Measurements from ENCODE around the gene PALLD.

Gene PALLD

DNA sequence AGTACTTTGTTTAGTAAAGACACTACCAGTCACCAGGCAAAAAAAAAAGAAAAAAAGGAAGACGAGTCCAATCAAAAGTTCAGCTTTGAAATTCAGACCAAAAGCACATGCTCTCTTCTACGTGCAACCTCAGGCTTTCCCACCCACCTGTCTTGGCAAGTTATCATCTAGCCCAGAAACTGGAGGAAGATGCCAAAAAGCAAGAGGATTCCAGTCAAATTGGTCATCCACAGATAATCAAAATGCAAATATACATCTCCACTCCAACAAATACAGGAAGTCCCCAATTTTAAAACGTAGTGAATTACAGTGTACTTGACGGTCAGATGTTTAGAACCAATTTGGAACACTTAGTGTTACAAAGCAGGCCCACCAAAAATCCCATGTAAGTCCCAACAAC lies 96.5 kb downstream of the PALLD start:
- no peak for DNase-seq (ENCODE audit: low spot score)

DNA sequence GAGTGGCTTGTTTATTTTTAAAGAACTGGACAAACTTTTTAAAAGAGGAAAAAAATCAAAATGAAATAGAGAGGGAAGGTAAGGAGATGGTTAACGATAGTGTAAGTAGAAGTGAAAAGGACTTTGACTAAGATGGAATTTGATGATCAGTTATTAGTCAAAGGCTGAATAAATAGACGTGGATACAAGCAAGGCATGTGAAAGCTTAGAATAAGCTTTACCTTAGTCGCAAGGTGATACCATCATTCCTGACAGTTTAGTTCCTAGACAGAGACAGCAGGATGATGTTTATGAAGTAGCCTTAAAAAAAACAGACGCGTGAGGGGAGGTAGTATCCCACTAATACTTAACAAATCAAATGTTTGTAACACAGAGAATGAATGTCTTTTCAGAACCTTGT lies 97.3 kb downstream of the PALLD start:
- no peak for DNase-seq (ENCODE audit: low spot score)

DNA sequence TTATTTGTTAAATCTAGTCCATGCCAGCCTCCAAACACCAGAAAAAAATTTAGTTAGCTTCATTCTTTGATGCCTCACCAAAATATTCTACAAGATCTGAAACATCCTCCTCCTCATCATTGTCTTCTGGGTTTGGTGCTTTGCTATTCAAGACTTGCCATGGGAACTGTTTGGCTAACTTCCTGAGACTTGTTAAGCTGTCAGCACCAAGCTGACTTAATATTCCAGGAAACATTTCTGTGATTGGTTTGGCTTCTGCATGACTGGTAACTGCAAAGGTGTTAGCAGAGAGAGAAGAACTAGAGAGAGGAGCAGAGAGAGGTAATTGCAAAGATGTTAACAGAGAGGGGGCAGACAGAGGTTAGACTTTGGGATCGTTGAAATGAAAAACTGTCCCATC lies 101.3 kb downstream of the PALLD start:
- no peak for DNase-seq (ENCODE audit: low spot score)

DNA sequence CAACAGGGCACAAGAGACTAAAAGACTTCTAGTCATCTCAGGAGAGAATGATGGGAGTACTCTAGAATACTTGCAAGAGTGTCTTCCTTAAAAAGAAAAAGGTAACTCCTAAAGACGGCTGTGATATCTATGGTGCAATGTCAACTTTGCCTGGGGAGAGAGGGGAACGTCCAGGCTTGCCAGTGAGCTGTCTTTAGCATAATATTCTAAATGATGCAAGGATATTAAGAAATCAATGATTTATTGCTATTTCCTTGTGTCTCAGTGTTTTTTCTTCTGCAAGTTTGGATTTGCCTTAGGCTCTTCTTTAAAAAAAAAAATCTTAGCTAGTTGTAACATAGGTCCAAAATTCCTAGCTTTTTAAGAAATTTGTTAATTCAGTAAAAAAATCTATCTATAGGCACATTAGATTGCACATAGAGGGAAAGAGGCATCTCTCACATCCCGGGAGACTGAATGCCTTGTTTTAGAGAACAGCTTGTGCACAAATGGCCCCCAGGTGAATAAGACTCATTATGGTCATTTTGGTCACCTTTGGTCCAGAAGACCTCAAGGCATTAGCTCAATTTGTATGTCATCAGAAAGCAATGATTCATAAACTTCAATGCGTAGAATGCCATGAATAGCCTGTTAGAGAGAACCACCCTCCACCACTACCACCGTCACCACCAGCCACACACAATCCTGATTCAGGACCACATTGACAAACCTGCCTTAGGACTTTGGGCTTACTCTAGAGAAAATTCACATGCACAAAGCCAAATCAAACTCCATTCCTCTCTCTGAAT lies 104.1 kb downstream of the PALLD start:
- no peak for DNase-seq (ENCODE audit: low spot score)

DNA sequence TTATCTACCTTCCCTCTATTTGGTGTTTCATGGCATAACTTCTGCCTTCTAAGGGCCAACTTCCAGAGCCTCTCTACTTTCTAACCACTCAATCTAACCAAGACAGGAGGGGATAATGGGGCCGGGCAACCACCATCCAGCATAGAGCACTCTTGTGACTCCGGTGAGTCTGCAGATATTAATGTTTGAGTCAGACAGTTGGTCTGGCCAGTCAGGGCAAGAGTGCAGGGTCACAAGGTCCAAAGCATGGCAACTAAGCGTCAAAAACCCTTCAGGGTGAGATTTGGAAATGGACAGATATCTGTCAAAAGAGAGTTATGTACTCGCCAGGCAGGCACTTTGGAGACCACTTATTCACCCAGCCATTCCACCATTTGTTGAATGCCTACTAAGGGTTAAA lies 105.0 kb downstream of the PALLD start:
- no peak for DNase-seq (ENCODE audit: low spot score)

DNA sequence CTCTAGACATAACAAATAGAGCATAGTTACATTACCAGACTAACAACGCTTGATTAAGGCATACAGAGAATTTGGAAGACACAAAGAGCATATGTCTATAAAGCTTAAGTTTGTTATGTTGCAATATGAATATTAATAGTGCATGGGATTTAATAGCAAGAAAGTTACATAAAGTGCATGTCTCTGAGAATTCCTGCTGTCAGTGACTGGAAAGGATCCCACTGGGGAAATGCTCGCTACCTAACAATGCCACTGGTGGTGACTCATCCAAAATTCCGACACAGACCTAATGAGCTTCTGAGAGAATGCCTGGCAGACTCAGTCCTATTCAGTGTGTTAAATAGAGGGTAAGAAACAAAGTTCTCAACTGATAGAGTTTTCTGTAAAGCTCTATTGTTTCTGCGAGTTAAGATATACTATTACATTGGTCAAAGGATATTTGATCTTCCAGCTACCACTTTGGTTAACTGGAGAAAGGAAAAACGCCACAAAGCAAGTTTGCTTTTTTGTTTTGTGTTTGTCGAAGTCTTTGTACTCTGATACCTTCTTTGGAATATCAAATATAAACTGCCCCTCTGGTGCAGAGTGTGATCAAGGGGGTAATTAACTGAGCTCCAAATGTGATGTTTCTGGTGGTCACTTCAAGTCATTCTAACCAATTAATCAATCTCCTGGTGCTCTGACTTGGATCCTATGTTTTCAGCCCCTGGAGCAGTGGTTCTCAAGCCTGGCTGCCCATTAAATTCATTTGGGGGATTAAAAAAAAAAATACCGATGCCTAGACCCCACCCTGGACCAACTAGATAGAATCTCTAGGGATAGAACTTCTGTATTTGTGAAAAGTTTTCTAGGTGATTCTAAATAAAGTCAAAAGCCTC lies 107.9 kb downstream of the PALLD start:
- no peak for DNase-seq (ENCODE audit: low spot score)

DNA sequence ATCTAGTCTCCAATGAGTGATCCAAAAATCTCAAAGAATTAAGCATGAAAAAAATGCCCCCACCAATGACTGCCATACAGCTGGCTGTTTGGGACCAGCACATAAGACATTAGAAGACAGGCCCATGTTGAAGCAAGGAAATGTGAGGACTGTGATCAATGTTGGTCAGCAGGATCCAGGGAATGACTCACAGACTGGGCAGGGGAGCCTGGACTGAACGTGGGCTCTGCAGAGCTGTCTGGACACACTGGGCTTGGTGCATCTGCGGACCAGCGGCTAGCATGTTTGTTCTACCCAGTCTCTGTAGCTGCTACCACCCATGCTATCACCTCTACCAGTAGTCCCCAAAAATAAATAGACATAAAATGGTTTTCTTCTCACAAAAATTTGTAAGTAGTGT lies 108.6 kb downstream of the PALLD start:
- DNase-seq (ENCODE audit: low spot score) = no peak

DNA sequence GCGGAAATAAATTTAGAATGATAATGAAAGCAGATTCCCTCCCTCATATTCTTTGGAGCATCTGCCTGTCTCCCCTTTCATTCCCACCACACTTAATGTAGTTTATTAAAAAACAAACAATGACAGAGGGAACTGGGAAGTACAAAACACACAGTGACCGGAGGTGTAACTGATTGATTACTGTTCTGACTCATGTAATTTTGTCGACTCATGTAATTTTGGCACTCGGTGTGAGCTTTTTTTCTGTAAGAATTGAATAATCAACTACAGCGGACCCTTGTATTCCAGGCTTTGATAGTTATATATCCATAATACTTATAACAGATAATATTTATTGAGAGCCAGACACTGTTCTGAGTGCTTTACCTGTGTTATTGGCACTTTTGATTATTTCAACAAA lies 110.4 kb downstream of the PALLD start:
- DNase-seq (ENCODE audit: low spot score) = no peak

DNA sequence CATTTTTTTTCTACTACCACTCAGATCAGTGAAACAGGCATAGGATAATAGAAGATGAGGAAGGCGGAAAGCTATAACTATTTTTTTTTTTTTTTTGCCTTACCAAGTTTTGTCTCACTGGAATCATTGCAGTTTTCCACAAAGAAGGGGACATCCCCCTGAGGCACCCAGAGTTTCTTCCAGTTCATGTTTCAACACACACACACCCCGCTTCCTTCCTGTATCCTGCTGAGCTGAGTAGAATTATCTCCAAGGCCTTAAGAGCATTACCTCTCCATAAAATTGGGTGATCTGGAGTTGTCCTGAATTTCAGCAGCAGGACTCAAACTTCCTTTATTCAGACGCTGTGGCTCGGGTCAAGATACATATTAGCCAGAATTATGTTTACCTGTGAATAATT lies 111.9 kb downstream of the PALLD start:
- no peak for DNase-seq (ENCODE audit: low spot score)

DNA sequence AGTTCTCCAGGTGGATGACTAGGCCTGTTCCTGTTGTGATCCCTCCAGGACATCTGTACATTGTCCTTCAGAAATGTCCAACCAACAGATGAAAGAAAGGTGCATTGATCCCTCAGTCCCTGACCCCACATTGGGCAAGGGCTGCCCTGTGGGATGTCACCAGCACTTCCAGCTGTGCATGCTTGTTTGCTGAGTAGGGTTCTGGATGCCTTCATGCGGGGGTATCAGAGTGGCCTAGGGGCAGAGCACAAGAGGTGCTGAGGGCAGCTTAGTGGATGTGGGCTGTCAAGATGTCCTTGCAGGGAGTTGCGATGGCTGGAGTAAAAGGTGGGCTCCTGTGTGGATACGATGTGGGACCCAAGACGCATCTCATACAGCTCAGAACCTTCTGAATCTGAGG lies 112.5 kb downstream of the PALLD start:
- no peak for DNase-seq (ENCODE audit: low spot score)

DNA sequence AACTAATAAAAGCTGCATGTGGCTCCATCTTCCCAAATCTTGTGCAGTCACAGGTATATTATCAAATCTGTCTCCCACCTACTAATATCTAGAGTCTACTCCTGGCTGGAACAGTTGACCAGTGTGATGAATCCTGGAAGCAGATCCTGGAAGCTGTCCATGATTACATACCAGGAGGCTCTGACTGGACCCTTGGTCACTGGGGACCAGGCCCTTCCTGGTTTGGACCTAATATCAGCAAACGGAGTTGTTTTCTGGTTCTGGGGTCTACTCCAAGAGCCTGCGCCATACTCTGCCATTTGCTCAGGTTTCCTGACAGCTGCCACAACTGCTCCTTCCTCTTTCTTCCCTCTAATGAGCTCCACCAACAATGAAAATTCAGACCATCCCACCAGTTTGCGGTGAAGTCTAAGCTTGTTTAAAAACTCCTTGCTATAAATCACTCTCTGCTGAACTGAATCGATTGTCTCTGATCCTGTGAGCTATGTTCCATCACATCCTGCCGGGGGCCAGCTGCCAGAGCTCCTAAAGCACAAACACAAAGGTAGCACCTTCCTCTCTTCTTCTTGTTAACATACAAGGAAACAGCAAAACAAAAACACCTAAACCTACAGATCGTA lies 114.2 kb downstream of the PALLD start:
- no peak for DNase-seq (ENCODE audit: low spot score)

DNA sequence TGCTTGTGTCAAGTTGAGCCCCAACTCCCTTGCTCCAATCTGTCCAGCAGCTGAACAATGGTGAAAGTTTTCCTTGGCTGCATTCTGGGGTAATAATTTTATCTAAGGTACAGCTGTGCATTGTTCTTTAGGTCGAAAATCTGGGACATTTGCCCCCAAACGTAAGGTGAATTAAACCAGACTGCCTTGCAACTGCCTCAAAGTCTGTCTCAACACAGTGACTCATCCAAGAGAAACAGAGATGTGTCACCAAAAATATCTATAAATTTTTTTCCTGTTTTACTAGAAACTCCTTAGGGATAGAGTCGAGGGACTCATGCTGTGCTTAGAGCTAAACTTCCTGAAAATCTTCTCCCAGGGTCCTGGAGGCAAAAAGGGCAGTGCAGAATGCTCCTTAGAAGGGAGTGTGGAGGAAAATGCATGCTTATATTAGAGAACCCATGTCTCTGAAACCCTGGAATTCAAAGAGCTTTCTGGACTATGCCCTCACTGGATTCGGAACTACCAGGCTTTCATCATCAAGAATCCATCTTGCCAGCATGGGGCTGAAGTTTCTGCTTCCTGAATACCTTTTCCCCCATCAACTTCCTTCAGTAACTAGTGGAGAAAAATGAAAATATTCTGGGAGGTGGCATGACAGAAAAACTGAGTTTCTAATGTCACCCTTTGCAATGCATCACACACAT lies 115.7 kb downstream of the PALLD start:
- DNase-seq (ENCODE audit: low spot score) = no peak

DNA sequence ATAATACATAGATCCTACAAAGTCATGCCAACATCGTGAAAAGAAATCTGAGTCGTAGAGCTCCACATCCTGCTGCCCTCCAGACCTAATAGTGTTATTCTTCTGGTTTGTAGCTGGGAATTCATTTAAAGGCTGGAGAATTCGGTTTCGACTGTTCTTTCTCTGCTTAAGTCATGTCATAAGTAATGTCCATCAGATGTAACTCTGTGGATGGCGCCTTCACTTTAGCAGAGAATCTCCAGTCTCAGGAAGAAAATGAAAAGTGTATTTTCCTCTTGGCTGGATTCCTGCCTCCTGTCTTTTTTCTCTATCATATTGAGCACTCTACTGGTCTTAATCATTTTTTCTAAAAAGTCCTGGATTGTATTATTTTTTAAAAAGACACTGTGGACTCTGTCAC lies 117.0 kb downstream of the PALLD start:
- DNase-seq (ENCODE audit: low spot score) = no peak

DNA sequence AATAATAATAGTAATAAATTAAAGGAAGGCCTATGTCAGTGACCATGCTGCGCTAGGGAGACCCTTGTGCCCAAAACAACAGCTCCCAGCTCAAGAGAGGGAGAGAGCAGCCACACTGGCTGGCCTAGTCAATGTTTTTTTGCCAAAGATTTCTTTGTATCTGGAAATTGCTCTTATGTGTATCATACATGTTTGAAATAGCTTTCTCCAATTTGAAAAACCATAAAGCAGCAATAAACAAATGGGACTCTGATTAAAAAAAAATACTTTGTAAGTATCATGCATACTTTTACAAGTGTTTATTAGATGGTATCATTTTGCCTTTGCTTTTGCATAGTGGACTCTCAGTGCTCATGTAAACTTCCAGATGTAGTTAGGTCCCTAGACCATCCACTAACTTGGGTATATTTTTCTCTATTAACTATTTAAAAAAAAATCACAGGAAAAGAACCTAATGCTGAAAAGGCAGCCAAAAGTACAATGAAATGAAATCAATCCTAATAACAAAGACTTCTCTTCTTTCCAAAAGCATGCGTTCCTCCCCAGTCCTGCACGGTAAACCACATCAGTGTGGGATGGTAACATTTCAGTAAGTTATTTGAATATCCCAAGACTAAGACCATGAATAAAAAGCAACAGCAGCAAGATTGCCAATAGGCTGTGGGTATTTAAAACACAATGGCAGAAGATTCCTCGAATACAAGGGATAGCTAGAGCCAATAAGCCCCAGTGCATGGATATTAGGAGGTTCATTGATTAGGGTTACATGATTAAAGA lies 117.6 kb downstream of the PALLD start:
- no peak for DNase-seq (ENCODE audit: low spot score)

DNA sequence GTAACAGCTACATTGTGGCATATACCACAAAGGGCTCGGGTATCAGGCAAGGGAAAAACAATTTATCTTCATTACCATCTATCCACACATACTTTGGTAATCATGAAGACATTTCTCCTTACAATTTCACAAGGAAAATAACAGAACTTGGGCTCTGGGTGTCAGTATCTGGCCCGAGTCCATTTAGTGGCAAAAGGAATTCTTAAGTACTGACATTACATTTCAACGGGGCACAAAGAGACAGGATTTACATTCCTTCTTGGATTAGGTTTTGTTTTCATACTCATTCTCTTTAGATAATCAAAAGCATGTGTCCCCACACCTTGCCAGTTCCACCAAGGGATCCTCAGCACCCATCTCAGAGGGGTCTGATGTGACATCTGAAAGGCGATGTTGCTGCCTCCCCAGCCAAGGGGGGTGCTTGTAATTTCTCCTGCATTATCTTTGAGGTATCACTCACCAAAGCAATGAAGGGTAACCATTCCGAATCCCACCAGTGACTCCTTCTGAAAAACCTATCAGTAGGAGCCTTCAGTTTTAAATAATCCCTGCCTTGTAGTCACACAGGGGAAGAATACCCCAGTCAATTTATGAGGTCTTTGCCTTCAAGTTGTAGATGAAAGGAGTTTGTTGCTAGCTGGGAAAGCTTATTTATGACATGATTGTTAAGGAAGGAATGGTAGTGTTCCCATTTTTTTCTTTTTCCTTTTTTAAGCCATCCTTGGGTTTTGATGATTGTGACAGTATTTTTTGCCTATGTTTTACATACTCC lies 118.6 kb downstream of the PALLD start:
- no peak for DNase-seq (ENCODE audit: low spot score)

DNA sequence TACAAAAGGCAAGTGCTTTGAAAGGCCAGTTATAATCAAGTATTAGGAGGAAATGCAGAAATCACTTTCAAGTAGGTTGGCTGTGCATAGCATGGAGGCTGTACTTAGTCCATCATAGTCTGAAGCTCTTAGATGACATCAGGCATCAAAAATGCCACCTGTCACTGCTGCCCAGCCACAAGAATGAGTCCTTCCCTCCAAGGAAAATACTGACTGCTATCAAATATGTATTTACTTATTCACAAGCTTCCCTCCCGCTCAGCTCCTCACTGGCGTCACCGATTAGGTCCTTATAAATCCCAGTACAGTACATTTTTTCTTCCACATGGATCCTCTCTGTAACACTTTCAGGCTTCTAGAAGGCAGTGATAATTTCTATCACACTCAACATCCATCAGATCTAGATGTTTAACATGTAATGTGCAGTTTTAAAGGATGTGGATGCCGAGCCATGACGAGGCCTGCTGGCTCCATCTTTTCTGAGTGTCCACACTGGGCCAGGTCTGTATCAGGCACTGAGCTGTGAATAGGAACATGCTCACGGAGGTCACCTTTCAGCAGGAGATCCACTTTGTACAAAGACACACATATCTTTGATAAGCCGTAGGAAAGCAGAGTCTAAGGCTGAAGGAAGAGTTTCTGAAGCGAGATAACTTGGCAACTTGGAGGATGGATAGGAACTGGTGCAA lies 121.9 kb downstream of the PALLD start:
- no peak for DNase-seq (ENCODE audit: low spot score)

DNA sequence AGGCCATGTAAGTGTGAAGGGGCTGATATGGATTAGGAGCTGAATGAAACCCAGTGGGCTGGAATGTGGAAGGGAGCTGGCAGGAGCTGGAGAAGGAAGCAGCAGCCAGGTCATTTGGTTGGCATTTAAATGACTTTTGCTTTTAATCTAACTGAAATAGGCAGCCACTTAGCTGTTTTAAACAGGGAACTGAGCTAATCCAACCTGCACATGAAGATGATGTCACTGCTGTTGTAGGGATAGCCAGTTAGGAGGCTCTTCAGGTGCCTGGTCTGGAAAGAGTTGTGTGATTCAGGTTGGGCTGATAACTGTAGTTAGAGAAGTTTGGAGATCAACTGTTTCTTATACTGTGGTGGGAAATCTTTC lies 122.4 kb downstream of the PALLD start:
- no peak for DNase-seq (ENCODE audit: low spot score)

DNA sequence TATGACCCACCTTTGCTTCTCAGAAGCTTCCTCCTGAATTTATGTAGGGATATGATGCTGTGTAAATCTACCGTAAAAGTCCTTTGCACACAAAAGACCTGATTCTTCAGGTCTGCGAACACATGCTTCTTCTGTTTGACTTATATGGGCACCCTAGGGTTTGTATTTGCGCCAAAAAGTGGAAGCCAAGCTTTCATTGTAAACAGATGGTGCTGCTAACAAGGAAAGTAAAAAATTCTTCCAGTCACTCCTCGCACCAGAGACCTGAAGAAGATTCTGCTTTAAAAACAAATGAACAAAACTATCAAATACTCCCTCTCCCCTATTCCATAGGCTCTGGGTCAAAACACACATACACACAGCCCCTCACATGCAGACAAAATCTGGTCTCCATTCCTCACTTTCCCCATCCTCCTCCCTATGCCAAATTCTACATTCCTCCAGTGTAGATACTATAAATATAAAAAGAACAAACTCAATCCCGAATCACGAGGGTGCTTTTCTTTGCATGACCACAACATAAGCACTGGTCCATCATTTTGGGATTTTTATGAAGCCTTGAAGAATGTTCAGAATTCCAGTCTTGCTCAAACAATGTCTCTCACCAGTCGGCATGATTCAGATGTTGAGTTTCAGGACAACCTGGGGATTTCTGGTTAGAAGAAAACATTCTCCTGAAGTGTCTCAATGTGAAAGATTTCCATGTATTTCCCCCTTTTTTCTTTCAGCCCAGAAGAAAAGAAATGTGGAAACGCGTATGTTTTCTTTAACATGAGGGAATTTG lies 125.1 kb downstream of the PALLD start:
- no peak for DNase-seq (ENCODE audit: low spot score)

DNA sequence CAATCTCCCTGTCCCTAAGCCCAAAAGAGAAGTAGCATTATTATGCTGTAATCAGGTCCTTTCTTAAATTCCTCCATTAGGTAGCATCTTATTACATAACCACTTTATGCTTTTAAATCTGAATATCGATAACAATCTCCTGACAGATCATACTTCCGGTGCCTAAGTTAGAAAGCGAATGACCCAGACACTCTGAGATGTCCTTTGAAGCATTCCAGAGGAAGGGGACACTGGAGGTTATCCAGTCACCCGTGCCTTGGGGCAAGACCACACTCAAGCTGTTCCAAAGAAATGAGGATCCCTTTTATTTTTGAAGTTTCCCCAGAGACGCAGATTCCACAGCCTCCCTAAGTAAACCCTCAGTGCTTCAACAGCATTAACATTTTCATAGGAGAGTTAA lies 125.7 kb downstream of the PALLD start:
- no peak for DNase-seq (ENCODE audit: low spot score)

DNA sequence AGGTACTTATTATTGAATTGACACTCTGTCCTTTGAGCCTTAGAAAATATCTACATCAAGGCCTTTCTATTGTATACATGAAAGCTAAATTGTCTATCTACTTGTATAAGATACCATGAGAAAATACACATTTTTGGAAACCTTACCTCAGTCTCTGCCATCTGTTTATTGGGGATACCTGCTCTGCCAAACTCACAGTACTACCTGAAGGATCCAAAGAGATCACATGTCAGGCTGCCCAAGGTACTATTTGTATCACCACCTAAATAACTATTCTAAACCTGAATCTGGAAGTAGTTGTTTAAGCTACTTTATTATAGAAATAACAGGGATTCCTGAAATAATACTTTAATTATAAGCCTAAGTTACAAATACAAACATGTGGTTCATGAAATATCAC lies 126.2 kb downstream of the PALLD start:
- DNase-seq (ENCODE audit: low spot score) = no peak
